GM21825 (cell line): ENCODE measurements around the gene FHOD3.

Experiments used
- ATAC-seq: cut with Tn5 transposase; IDR thresholded peaks from one replicate; pipeline ENCODE4 v1.9.1; 2021; ENCODE audit warnings: mild to moderate bottlenecking, moderate library complexity; ENCODE audit not compliant: unreplicated experiment

FHOD3 gene

GRCh38 chr18:36378205-36378604, 80.7 kb downstream of the FHOD3 start:
- ATAC-seq = no peak

DNA sequence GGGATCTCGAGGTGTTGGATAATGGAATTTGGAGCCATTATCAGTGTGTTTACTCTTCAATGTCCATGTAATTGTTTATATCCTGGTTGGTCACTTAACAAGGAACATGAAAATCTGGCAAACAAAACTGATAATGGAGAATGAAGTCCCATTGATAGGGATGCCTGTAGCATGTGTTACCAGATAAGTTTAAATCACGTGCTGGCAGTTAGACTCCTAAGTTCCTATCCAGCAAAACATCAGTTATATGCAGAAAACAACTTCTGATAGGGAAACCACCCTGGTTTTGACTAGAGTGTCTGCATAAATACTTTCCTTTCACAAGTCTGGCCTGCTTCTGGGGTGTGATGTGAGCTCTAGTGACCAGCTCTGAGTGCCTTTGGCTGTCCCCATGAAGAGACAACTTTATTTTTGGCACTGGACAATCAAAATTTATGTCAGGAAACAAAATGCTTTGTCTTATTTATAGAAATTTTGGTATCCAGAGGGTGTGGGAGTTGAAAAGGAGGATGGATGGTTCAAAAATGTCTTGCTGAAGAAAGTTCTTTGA, 82.0 kb downstream of the FHOD3 start:
- no peak for ATAC-seq

- no peak for ATAC-seq
Observed at GRCh38 chr18:36380173-36380827, 82.8 kb downstream of the FHOD3 start.

GRCh38 chr18:36381075-36381474, 83.6 kb downstream of the FHOD3 start:
- ATAC-seq = no peak

- no peak for ATAC-seq
Observed at GRCh38 chr18:36382854-36383253, 85.3 kb downstream of the FHOD3 start.

GRCh38 chr18:36386150-36386920, 88.8 kb downstream of the FHOD3 start:
- ATAC-seq = no peak

GRCh38 chr18:36387310-36387709, 89.8 kb downstream of the FHOD3 start:
- no peak for ATAC-seq

DNA sequence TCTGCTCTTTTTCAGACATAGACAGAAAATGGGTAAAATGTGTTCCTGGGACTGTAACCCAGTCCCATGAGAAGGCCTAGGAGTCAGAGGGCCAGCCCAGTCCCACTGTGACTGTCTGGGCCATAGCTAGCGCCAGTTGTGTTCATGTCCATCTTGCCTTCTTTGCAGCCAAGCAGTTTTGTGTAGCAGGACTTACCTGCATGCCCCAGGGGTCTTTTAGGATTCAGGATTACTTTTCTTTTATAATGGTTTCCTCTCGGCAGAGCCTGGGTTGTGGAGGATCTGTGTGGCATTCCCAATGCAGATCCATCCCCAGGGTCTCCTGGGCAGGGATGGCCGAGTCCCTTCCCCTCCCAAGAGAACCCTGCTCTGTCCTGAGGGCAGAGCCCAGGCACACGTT, 90.8 kb downstream of the FHOD3 start:
- ATAC-seq = no peak

- no peak for ATAC-seq
Observed at GRCh38 chr18:36389027-36389426, 91.5 kb downstream of the FHOD3 start.

DNA sequence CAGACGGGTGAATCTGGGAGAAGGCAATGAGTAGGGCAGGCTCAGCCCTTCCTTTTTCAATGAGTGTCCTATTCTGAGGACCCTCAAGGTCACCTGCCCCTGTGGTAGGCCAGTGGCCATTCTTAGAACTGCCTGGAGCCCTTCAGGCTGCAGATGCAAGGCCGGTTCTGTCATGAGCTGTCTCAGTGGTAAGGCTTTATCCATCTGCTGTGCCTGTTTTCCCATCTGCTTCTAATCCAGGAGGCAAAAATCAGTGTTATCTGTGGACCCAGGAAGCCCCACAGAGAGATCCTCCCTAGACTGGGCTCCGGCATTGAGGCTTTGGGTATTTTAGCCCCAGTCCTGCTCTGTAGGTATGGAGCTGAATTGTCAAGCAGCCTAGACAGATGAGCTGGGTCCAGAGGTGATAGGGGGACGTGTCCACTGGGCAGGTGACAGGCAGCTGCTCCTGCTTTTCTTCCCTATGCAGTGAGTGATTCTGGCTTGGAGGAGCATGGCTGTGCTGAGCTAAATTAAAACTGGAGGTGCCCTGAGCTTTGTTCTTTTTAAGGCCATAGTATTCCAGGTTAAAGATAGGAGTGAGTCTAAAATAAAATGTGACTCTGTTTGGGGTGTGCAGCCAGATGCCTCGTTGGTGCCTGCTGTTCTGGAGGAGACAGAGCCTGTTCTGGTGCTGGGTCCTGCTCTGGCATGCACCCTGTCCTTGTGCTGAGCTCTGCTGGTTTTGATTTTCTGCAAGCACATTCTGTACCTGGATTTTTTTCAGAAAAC, 92.5 kb downstream of the FHOD3 start:
- ATAC-seq = no peak

DNA sequence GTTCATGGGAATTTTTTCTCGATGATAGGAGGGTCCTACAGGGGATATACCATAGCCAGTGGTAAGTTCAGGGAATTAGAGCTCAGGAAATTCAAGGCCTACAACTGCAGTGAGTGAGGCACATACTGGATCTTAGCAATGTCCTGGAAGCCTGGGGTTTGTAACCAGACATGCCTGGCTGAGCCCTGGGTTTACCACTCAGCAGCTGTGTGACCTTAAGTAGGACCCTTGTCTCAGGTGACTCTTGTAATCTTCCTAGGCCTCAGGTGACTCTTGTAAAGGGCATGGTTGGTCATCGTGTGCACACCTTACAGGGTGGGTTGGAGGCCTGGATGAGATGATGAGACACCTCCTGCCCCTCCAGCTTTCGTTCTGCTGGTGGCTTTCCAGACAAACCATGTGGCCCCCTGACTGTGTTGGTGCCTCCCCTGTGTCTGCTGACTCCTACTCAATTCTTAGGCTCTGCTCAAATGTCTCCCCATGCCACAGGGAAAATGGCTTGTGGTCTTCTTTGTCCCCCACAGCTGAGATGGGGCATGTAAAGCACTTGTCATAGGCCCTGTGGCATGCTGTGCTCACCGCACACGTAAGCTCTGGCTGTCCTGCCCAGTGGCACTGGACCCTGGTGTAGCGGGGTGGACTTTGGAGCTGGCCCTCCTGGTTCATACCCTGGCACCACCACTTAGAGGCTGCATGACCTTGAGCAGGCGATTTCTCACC, 94.1 kb downstream of the FHOD3 start:
- no peak for ATAC-seq

- no peak for ATAC-seq
Observed at GRCh38 chr18:36392164-36392978, 94.9 kb downstream of the FHOD3 start.

GRCh38 chr18:36392979-36393287, 95.4 kb downstream of the FHOD3 start:
- no peak for ATAC-seq

- no peak for ATAC-seq
Observed at GRCh38 chr18:36394486-36394885, 97.0 kb downstream of the FHOD3 start.

GRCh38 chr18:36396190-36396589, 98.7 kb downstream of the FHOD3 start:
- no peak for ATAC-seq

- no peak for ATAC-seq
Observed at GRCh38 chr18:36397033-36397432, 99.5 kb downstream of the FHOD3 start.

GRCh38 chr18:36398419-36398818, 100.9 kb downstream of the FHOD3 start:
- no peak for ATAC-seq

DNA sequence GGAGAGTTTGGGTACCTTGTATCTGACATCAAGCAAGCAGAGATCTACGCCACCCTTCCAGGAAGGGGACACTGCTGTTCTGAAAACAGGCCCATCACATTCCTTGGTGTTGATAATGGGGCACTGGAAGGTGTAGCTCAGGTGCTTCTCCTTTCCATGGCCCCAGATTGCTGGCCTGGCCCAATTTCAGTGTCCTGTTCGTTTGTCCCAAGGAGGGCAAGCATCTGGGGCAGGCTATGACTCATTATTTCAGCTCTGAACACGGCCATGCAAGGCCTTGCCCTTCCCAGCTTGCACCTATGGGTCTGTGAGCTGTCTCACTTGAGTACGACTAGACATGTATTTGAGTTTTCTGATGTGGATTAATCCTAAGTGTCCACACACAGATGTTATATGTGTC, 101.5 kb downstream of the FHOD3 start:
- no peak for ATAC-seq

DNA sequence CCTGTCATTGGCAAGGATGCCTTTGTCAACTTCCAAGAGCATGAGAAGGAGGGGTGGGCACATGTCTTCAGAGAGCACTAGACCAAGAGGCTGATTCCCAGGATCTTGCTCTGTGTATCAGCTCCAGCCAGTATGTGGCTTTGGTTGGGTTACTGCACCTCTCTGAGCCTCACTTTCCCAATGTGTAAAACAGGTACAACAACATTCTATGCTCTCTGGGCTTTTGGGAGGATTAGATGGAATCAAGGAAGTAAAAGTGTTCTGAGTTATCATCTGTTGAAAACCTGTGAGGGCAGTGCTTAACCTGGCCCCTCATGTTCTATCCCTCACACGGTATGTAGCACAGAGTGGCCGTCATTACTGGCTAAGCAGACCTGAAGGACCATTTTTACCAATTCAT, 103.9 kb downstream of the FHOD3 start:
- no peak for ATAC-seq

DNA sequence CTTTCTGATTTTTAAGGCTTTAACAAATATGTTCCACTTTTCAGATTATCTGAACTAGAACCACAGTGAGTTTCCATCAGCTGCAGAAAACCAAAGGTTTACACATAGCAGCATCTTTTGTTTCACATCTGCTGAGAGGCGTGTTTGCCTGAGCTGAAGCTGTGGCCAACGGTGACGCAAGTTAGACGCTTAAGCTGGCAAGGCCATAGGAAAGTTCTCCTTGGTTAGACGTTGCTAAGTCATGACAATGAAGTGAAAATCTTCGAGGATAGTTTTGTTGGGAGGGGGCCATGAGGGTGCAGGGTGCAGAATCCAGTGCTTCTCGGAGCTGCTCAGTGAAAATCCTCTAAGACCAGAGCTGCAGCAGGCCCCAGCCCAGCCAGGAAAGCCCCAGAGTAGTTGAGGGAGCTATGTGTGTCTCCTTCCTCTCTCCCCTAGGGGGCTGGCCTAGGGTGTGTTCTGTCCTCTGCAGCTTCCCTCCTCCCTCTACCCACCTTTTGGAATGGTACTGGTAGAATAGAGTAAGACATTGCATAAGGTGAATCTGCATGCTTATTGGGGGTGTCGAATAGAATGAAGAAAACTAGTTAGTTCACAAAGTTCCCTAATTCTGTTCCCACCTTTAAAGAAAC, 105.4 kb downstream of the FHOD3 start:
- no peak for ATAC-seq
